Tibial nerve (tissue), 4 donors: ENCODE measurements around the gene ANO3. TPM values are rescaled to one million over a fixed set of nuclear protein-coding genes. Genes with fewer than 3 reads are reported as not detected.

Source experiments
- DNase-seq, 2 donors: peaks; one replicate each; pipeline ENCODE4 v3.0.0-alpha.2; 2019; ENCODE audit warnings: low spot score in 2 of 2
- H3K27ac ChIP-seq, 4 donors: fragments of 200-600 bp; sonication (generic) in 3 of 4; one replicate each; pipeline ENCODE4 v1.5.1; 2017 to 2019; ENCODE audit warnings: mild to moderate bottlenecking in 1 of 4
- H3K27me3 ChIP-seq, 2 donors: fragments of 200-600 bp; sonication (generic) in 1 of 2; one replicate each; pipeline versions ENCODE4 v1.5.1 to v1.6.0; 2017 to 2019
- H3K36me3 ChIP-seq, 3 donors: fragments of 200-600 bp; sonication (generic); one replicate each; pipeline ENCODE4 v1.5.1; 2018 to 2019
- H3K4me1 ChIP-seq, 4 donors: fragments of 200-600 bp; sonication (generic) in 3 of 4; one replicate each; pipeline ENCODE4 v1.5.1; 2017 to 2019
- H3K4me3 ChIP-seq, 4 donors: fragments of 200-600 bp; sonication (generic) in 3 of 4; one replicate each; pipeline ENCODE4 v1.5.1; 2017 to 2019; ENCODE audit warnings: mild to moderate bottlenecking in 1 of 4, moderate library complexity in 1 of 4
- H3K9me3 ChIP-seq, 4 donors: fragments of 200-600 bp; sonication (generic) in 3 of 4; one replicate each; pipeline ENCODE4 v1.5.1; 2017 to 2019
- EP300 ChIP-seq, 2 donors: sonication (generic); formaldehyde crosslinking; IDR thresholded peaks; one replicate each; pipeline ENCODE4 v1.6.1; 2017; ENCODE audit warnings: antibody characterized with exemption in 2 of 2, mild to moderate bottlenecking in 1 of 2
- POLR2A ChIP-seq, 2 donors: fragments of 450-650 bp; IDR thresholded peaks; one replicate each; pipeline ENCODE4 v1.6.1; 2017; ENCODE audit warnings: antibody characterized with exemption in 2 of 2, mild to moderate bottlenecking in 2 of 2, moderate library complexity in 2 of 2
- WGBS, 2 donors: methylation state at CpG; one replicate each; pipeline ENCODE4 v1.1.5; 2018; 5-methylcytosine and 5-hydroxymethylcytosine counted together
- total RNA-seq, 4 donors: library from RNA; depleted of rRNA; stranded (reverse); fragments of >200 nt; gene quantifications; one replicate each; pipeline ENCODE4 v1.1.0, GENCODE V29; 2016
- TF ChIP-seq, protein P1 (sequence below), 5 experiments: fragments of 200-600 bp in 3 of 5; fragments of 450-650 bp in 2 of 5; sonication (generic) in 3 of 5; IDR thresholded peaks; one replicate each; pipeline ENCODE4 v1.5.1; 2016 to 2019; ENCODE audit warnings: antibody characterized with exemption in 5 of 5, mild to moderate bottlenecking in 3 of 5, moderate library complexity in 2 of 5

The ANO3 gene
- total RNA-seq, 4 donors from 2014 or later = 0.42 to 1.7 (median 0.74) TPM

DNA sequence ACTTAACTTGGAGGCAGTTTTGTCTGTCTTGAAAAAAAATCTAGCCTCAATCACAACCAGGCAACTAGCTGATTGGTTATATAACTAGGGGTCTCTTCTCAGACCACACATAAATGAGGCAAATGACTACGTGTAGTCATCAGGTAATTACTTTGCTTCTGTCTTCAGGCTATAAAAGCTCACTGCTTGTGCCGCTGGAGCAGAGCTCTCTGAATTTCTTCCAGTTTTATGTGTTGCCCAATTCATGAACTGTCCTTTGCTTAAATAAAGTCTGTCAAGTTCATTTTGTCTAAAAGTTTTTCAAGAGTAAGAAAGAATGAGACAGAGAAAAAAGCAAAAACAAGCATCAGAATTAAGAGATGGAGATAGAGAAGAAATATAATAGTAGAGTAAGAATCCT is 146.8 kb downstream of the ANO3 start:
- WGBS, 2 donors = 37 to 45% methylated on average over 2 of the region's 2 CpGs

DNA sequence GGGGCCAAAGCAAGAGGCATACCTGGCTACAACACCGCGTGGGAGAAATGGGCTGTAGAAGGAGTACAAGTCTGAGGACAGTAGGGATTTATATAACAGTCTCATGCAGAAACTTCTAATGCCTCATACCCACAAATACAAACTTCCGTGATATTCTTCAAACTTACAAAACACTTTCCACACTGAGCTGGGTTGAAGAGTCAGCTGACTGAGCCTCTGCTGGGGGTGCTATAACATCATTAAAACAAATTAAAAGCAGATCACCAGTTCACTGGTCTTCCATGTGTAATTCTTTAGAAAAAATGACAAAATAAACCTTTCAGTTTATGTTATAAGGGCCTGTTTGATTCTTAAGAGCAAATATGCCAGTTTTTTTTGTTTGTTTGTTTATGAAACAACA is 148.1 kb downstream of the ANO3 start:
- Histone ChIP-seq H3K27me3 (no peaks in the 10 kb centered on the region), H3K36me3 (no peaks in the 10 kb centered on the region), H3K4me1 (no peaks in the 10 kb centered on the region), H3K27ac (no peak overlapping the region), H3K4me3 (no peak overlapping the region), H3K9me3 (no peaks in the 10 kb centered on the region)
- TF ChIP-seq EP300 (IDR thresholded peaks at IDR 0.05) (no peak), POLR2A (IDR thresholded peaks at IDR 0.05) (no peak)
- TF ChIP-seq, protein P1, sequence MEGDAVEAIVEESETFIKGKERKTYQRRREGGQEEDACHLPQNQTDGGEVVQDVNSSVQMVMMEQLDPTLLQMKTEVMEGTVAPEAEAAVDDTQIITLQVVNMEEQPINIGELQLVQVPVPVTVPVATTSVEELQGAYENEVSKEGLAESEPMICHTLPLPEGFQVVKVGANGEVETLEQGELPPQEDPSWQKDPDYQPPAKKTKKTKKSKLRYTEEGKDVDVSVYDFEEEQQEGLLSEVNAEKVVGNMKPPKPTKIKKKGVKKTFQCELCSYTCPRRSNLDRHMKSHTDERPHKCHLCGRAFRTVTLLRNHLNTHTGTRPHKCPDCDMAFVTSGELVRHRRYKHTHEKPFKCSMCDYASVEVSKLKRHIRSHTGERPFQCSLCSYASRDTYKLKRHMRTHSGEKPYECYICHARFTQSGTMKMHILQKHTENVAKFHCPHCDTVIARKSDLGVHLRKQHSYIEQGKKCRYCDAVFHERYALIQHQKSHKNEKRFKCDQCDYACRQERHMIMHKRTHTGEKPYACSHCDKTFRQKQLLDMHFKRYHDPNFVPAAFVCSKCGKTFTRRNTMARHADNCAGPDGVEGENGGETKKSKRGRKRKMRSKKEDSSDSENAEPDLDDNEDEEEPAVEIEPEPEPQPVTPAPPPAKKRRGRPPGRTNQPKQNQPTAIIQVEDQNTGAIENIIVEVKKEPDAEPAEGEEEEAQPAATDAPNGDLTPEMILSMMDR (IDR thresholded peaks at IDR 0.05) = no peak
- 80 to 89% methylated on average over 3 of the region's 3 CpGs for WGBS, 2 donors
- no peak for DNase-seq

More for the DNA sequence above, 146.8 kb downstream of the ANO3 start:
- H3K9me3 ChIP-seq = no peaks in the 10 kb centered on the region
- no peaks in the 10 kb centered on the region for H3K4me1 ChIP-seq
- no peak overlapping the region for H3K27ac ChIP-seq
- TF ChIP-seq, protein P1 (IDR thresholded peaks at IDR 0.05) = no peak
- TF ChIP-seq POLR2A (IDR thresholded peaks at IDR 0.05) (no peak), EP300 (IDR thresholded peaks at IDR 0.05) (no peak)
- H3K27me3 ChIP-seq = no peaks in the 10 kb centered on the region
- no peak overlapping the region for H3K4me3 ChIP-seq
- no peak for DNase-seq
- no peaks in the 10 kb centered on the region for H3K36me3 ChIP-seq

- Histone ChIP-seq H3K4me1 (no peaks in the 10 kb centered on the region), H3K4me3 (no peak overlapping the region), H3K27ac (no peak overlapping the region), H3K9me3 (no peaks in the 10 kb centered on the region), H3K27me3 (no peaks in the 10 kb centered on the region), H3K36me3 (no peaks in the 10 kb centered on the region)
- TF ChIP-seq POLR2A (IDR thresholded peaks at IDR 0.05) (no peak), EP300 (IDR thresholded peaks at IDR 0.05) (no peak)
- TF ChIP-seq, protein P1 (IDR thresholded peaks at IDR 0.05) = no peak
- 51 to 68% methylated on average over 2 of the region's 2 CpGs for WGBS, 2 donors
- no peak for DNase-seq
These were observed 151.2 kb downstream of the ANO3 start for GRCh38 chr11:26483108-26483507.

DNA sequence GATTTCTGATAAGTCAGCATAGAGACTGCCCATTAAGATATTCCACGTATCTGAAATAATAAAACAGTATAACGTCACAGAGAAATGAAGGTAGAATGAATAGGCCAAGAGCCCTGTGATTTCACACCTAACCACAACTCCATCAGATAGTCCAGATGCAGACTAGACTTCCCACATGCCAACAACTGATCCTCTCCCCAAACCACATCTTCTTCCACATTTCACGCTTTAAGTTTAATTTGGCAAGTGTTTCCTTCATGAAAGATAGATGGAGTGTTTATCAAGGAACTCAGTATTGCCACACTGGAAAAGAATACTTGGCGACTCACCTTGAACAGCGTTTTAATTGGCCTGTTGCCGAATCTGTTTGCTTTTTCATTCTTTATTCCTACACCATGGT is 158.6 kb downstream of the ANO3 start:
- TF ChIP-seq POLR2A (IDR thresholded peaks at IDR 0.05) (no peak), EP300 (IDR thresholded peaks at IDR 0.05) (no peak)
- TF ChIP-seq, protein P1 (IDR thresholded peaks at IDR 0.05) = no peak
- no peak for DNase-seq
- H3K4me3 ChIP-seq = no peak overlapping the region
- H3K36me3 ChIP-seq = no peaks in the 10 kb centered on the region
- no peaks in the 10 kb centered on the region for H3K27me3 ChIP-seq
- H3K4me1 ChIP-seq = no peaks in the 10 kb centered on the region
- H3K9me3 ChIP-seq = no peaks in the 10 kb centered on the region
- 63 to 69% methylated on average over 6 of the region's 6 CpGs for WGBS, 2 donors
- no peak overlapping the region for H3K27ac ChIP-seq

DNA sequence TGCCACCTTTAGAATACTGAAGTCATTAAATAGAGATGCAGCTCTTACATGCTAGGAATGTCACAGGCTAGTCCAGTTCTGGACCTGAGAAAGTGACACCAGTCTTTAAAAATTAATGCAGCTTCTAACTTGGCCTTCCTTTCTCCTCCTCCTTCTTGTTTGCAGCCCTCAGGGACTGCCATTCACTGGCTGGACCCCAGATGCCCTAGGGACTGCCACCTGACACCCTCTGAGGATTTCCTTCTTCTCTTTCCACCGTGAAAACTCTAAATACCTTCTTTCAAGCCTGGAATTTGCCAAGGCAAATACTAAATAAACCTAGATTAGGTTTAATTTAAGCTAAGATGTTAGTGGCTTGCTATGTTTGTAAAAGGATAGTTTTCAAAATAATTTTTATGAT is 161.7 kb downstream of the ANO3 start:
- Histone ChIP-seq H3K4me3 (no peak overlapping the region), H3K27ac (no peak overlapping the region), H3K36me3 (no peaks in the 10 kb centered on the region), H3K9me3 (no peaks in the 10 kb centered on the region), H3K27me3 (no peaks in the 10 kb centered on the region), H3K4me1 (no peaks in the 10 kb centered on the region)
- WGBS, 2 donors = 18 to 31% methylated on average over 1 of the region's 1 CpG
- DNase-seq = no peak
- TF ChIP-seq EP300 (IDR thresholded peaks at IDR 0.05) = no peak
- TF ChIP-seq, protein P1 (IDR thresholded peaks at IDR 0.05) = no peak
- TF ChIP-seq POLR2A (IDR thresholded peaks at IDR 0.05) = no peak
